MM.1S (cell line): Measurements from ENCODE around the gene FAM227B.
A peak's percentile ranks its signal among the peaks of the same experiment; 100 is the strongest.

ENCODE experiments used
- DNase-seq: peaks from one replicate; pipeline ENCODE4 v3.0.0-alpha.2; 2015
- H2AFZ ChIP-seq: fragments of 300-600 bp; sonication (generic); 2 replicates; pipeline ENCODE4 v1.6.0; 2016; ENCODE audit warnings: antibody characterized with exemption, low read length
- H3F3A ChIP-seq: fragments of 300-600 bp; sonication (generic); 2 replicates; pipeline ENCODE4 v1.6.1; 2016; ENCODE audit warnings: mild to moderate bottlenecking, antibody characterized with exemption, low read length, moderate library complexity, mixed read lengths; ENCODE audit not compliant: insufficient read depth
- H3K27ac ChIP-seq: fragments of 300-600 bp; sonication (generic); 2 replicates; pipeline ENCODE4 v1.5.1; 2016; ENCODE audit warnings: mild to moderate bottlenecking, low read length
- H3K27me3 ChIP-seq: fragments of 300-600 bp; sonication (generic); replicated peaks from 2 replicates; pipeline ENCODE4 v1.6.0; 2016; ENCODE audit warnings: low read length; ENCODE audit not compliant: insufficient read depth
- H3K36me3 ChIP-seq: fragments of 300-600 bp; sonication (generic); replicated peaks from 2 replicates; pipeline ENCODE4 v1.6.1; 2016; ENCODE audit warnings: mild to moderate bottlenecking, low read length, mixed read lengths; ENCODE audit not compliant: insufficient read depth
- H3K4me1 ChIP-seq: fragments of 300-600 bp; sonication (generic); 2 replicates; pipeline ENCODE4 v1.6.1; 2016; ENCODE audit warnings: low read length, mixed read lengths
- H3K4me2 ChIP-seq: fragments of 300-600 bp; sonication (generic); 2 replicates; pipeline ENCODE4 v1.6.0; 2016; ENCODE audit warnings: low read depth, low read length
- H3K4me3 ChIP-seq: fragments of 300-600 bp; sonication (generic); 2 replicates; pipeline ENCODE4 v1.5.1; 2016; ENCODE audit warnings: low read length, mixed read lengths
- H3K79me2 ChIP-seq: fragments of 300-600 bp; sonication (generic); 2 replicates; pipeline ENCODE4 v1.6.1; 2016; ENCODE audit warnings: mixed run types, low read length, mixed read lengths
- H3K9ac ChIP-seq: fragments of 300-600 bp; sonication (generic); 2 replicates; pipeline ENCODE4 v1.6.1; 2016; ENCODE audit warnings: low read length, mixed read lengths
- H3K9me2 ChIP-seq: fragments of 300-600 bp; sonication (generic); replicated peaks from 2 replicates; pipeline ENCODE4 v1.6.1; 2016; ENCODE audit warnings: mild to moderate bottlenecking, low read length, mixed read lengths; ENCODE audit not compliant: insufficient read depth
- H3K9me3 ChIP-seq: fragments of 300-600 bp; sonication (generic); replicated peaks from 2 replicates; pipeline ENCODE4 v1.6.1; 2016; ENCODE audit warnings: mild to moderate bottlenecking, low read length, mixed read lengths; ENCODE audit not compliant: insufficient read depth
- H4K20me1 ChIP-seq: fragments of 300-600 bp; sonication (generic); 2 replicates; pipeline ENCODE4 v1.6.1; 2016; ENCODE audit warnings: mild to moderate bottlenecking, low read length, moderate library complexity, mixed read lengths; ENCODE audit not compliant: insufficient read depth
- CTCF ChIP-seq: fragments of 300-600 bp; sonication (generic); IDR thresholded peaks from 2 replicates; pipeline ENCODE4 v1.5.1; 2016; ENCODE audit warnings: antibody characterized with exemption, low read length, mixed read lengths
- EZH2 ChIP-seq: fragments of 300-600 bp; sonication (generic); optimal IDR thresholded peaks from 2 replicates; pipeline ENCODE3; 2017; ENCODE audit warnings: low read depth, mild to moderate bottlenecking, antibody characterized with exemption, low read length, mixed read lengths
- EZH2phosphoT487 ChIP-seq: fragments of 300-600 bp; sonication (generic); IDR thresholded peaks from 2 replicates; pipeline ENCODE4 v1.6.1; 2018; ENCODE audit warnings: antibody characterized with exemption, low read length

The FAM227B gene

GRCh38 chr15:49468481-49468839, 152.2 kb downstream of the FAM227B start:
- DNase-seq, result no peak
- H3K27ac ChIP-seq, result no peak overlapping the region

GRCh38 chr15:49467746-49468480, 152.7 kb downstream of the FAM227B start:
- no peaks in the 10 kb centered on the region for H3K9me2 ChIP-seq
- H3K36me3 ChIP-seq, result no peaks in the 10 kb centered on the region
- no peaks in the 10 kb centered on the region for H3K27me3 ChIP-seq
- TF ChIP-seq CTCF (no peak), EZH2phosphoT487 (no peak), EZH2 (no peak)
- no peaks in the 10 kb centered on the region for H3K9me3 ChIP-seq
- H3F3A ChIP-seq, result peaks cover 14% of the 10 kb centered on the region
- peaks cover 25% of the 10 kb centered on the region for H3K4me1 ChIP-seq
- no peak overlapping the region for H3K4me3 ChIP-seq
- no peak overlapping the region for H3K27ac ChIP-seq
- DNase-seq, result no peak
- no peaks in the 10 kb centered on the region for H3K79me2 ChIP-seq
- no peak overlapping the region for H2AFZ ChIP-seq
- no peak overlapping the region for H3K9ac ChIP-seq
- H3K4me2 ChIP-seq, result no peak overlapping the region
- no peaks in the 10 kb centered on the region for H4K20me1 ChIP-seq

More at GRCh38 chr15:49468481-49468839, 152.2 kb downstream of the FAM227B start:
- Histone ChIP-seq H3K79me2 (no peaks in the 10 kb centered on the region), H3K4me1 (peaks cover 25% of the 10 kb centered on the region), H4K20me1 (no peaks in the 10 kb centered on the region), H3K4me2 (no peak overlapping the region), H3K9me3 (no peaks in the 10 kb centered on the region), H3K36me3 (no peaks in the 10 kb centered on the region), H3K9me2 (no peaks in the 10 kb centered on the region), H2AFZ (no peak overlapping the region), H3K27me3 (no peaks in the 10 kb centered on the region), H3F3A (peaks cover 14% of the 10 kb centered on the region), H3K4me3 (no peak overlapping the region), H3K9ac (no peak overlapping the region)
- no peak for TF ChIP-seq CTCF
- no peak for TF ChIP-seq EZH2
- no peak for TF ChIP-seq EZH2phosphoT487

- H3K27me3 ChIP-seq, result no peaks in the 10 kb centered on the region
- peak overlapping the region; percentile 52; the same call in 1 of the 2 replicates for H3K4me2 ChIP-seq
- no peak for DNase-seq
- peak overlapping the region; percentile 17; the same call in 1 of the 2 replicates for H2AFZ ChIP-seq
- no peak for TF ChIP-seq CTCF
- TF ChIP-seq EZH2phosphoT487, result no peak
- no peak for TF ChIP-seq EZH2
- H3K27ac ChIP-seq, result no peak overlapping the region
- no peaks in the 10 kb centered on the region for H3K9me3 ChIP-seq
- H3K4me1 ChIP-seq, result peaks cover 18% of the 10 kb centered on the region
- H3K36me3 ChIP-seq, result no peaks in the 10 kb centered on the region
- no peaks in the 10 kb centered on the region for H4K20me1 ChIP-seq
- no peak overlapping the region for H3K4me3 ChIP-seq
- no peaks in the 10 kb centered on the region for H3K79me2 ChIP-seq
- 0 out of 2 replicates have a peak, but pooled peaks cover 3% of the 10 kb centered on the region for H3F3A ChIP-seq
- H3K9ac ChIP-seq, result no peak overlapping the region
- H3K9me2 ChIP-seq, result no peaks in the 10 kb centered on the region
Observed at GRCh38 chr15:49466119-49466518, 154.5 kb downstream of the FAM227B start.
